Esophagus squamous epithelium (tissue), 5 donors: ENCODE data around the gene EPGN. TPM values are rescaled to one million over a fixed set of nuclear protein-coding genes. Genes with fewer than 3 reads are reported as not detected.

Source experiments
- DNase-seq: peaks from one replicate; lab custom pipeline; 2025; lab: John Stamatoyannopoulos, UW
- H3K27ac ChIP-seq, 4 donors: fragments of 200-600 bp; sonication (generic); one replicate each; pipeline ENCODE4 v1.5.1; 2016 to 2019; ENCODE audit warnings: mild to moderate bottlenecking in 1 of 4
- H3K27me3 ChIP-seq, 4 donors: fragments of 200-600 bp; sonication (generic); 1 replicate in 3 of 4; 2 replicates in 1 of 4; pipeline versions ENCODE4 v1.5.1 to v1.6.0; 2017 to 2021; ENCODE audit warnings: antibody characterized with exemption in 1 of 4
- H3K36me3 ChIP-seq, 3 donors: fragments of 200-600 bp; sonication (generic); one replicate each; pipeline ENCODE4 v1.5.1; 2016 to 2019
- H3K4me1 ChIP-seq, 3 donors: fragments of 200-600 bp; sonication (generic); one replicate each; pipeline ENCODE4 v1.5.1; 2017 to 2019
- H3K4me3 ChIP-seq, 4 donors: fragments of 200-600 bp; sonication (generic); 1 replicate in 3 of 4; 2 replicates in 1 of 4; pipeline ENCODE4 v1.5.1; 2016 to 2019; ENCODE audit warnings: mild to moderate bottlenecking in 2 of 4, moderate library complexity in 1 of 4
- H3K9me3 ChIP-seq, 3 donors: fragments of 200-600 bp; sonication (generic); one replicate each; pipeline ENCODE4 v1.5.1; 2016 to 2019
- CTCF ChIP-seq, 6 experiments: fragments of 450-650 bp in 4 of 6; fragments of 200-600 bp in 2 of 6; sonication (generic) in 2 of 6; IDR thresholded peaks; one replicate each; pipeline ENCODE4 v1.5.1; 2016 to 2019; ENCODE audit warnings: antibody characterized with exemption in 6 of 6, mild to moderate bottlenecking in 4 of 6, moderate library complexity in 4 of 6
- POLR2A ChIP-seq, 4 donors: fragments of 450-650 bp; IDR thresholded peaks; one replicate each; pipeline ENCODE4 v1.6.1; 2017; ENCODE audit warnings: antibody characterized with exemption in 4 of 4, mild to moderate bottlenecking in 4 of 4, moderate library complexity in 3 of 4
- WGBS, 2 donors: methylation state at CpG; one replicate each; pipeline ENCODE4 v1.1.5; 2018; 5-methylcytosine and 5-hydroxymethylcytosine counted together
- intact Hi-C: fragments of 100-400 bp; cut with DNase I; formaldehyde crosslinking; loops from one replicate; pipeline ENCODE4 v1.15.0; 2022
- total RNA-seq, 4 donors: library from RNA; depleted of rRNA; stranded (reverse); fragments of >200 nt; gene quantifications; one replicate each; pipeline ENCODE4 v1.1.0, GENCODE V29; 2016
- donor health status: DM: yes; HTN: yes; CAD: no.

Gene EPGN
- total RNA-seq, 4 donors from 2014 or later, result 48.8 to 118 (median 62.7) TPM

DNA sequence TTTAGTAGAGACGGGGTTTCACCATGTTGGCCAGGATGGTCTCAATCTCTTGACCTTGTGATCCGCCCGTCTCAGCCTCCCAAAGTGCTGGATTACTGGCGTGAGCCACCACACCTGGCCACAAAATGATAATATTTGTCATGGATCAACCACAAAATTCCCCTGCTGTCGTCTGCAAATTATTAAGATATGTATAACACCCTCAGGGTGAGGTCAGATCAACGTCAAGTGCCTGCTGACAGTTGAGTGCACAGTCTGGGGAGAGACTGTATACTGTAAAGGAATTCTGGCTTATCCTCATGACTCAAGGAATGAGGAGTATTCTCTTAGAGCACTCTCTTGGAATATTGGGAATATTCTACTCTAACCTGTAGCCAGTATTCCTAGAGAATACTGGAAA is 11.2 kb downstream of the EPGN start:
- intact Hi-C loops, result no loop called here
- no peak for DNase-seq

GRCh38 chr4:74320559-74321118 is 12.4 kb downstream of the EPGN start:
- intact Hi-C loops, result no loop called here
- Histone ChIP-seq H3K4me1 (peaks cover 0 to 11% (median 0%) of the 10 kb centered on the region in 3 donors), H3K9me3 (no peaks in the 10 kb centered on the region), H3K4me3 (no peak overlapping the region), H3K27me3 (no peaks in the 10 kb centered on the region), H3K27ac (peak overlapping the region in 3 of 4 donors; percentile 49 to 57 (median 52)), H3K36me3 (no peaks in the 10 kb centered on the region)
- TF ChIP-seq POLR2A (IDR thresholded peaks at IDR 0.05) (no peak), CTCF (IDR thresholded peaks at IDR 0.05) (peak in 5 of 6 experiments; percentile 31 to 77 (median 60))
- DNase-seq, result no peak
- 37 to 46% methylated on average over 4 of the region's 4 CpGs for WGBS, 2 donors

More for the DNA sequence above, 11.2 kb downstream of the EPGN start:
- no peak for TF ChIP-seq POLR2A (IDR thresholded peaks at IDR 0.05)
- TF ChIP-seq CTCF (IDR thresholded peaks at IDR 0.05), result no peak
- 59 to 66% methylated on average over 3 to 6 of the region's 6 CpGs for WGBS, 2 donors
- peaks cover 0 to 3% (median 0%) of the 10 kb centered on the region in 3 donors for H3K36me3 ChIP-seq
- no peak overlapping the region for H3K4me3 ChIP-seq
- H3K27me3 ChIP-seq, result no peaks in the 10 kb centered on the region
- H3K4me1 ChIP-seq, result peaks cover 0 to 11% (median 0%) of the 10 kb centered on the region in 3 donors
- peak overlapping the region in 1 of 4 donors; percentile 57 for H3K27ac ChIP-seq
- no peaks in the 10 kb centered on the region for H3K9me3 ChIP-seq

DNA sequence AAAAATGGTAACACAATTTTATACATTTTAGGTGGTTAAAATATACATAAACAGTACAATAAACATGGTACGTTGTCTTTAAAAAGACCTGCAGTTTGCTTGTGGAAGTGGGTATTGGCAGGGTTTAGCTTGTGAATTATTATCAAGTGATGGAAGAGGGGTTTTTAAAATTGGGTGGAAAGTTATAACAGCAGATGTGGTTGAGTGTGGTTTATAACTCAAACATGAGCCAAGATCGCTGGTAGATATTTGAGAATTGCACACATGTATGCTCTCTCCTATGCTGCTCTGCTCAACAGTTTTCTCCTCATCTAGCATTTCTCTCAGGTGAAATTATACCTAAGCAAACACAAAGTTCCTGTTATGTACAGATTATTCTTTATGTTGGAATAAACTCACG is 14.0 kb downstream of the EPGN start:
- no peaks in the 10 kb centered on the region for H3K27me3 ChIP-seq
- H3K27ac ChIP-seq, result no peak overlapping the region
- H3K9me3 ChIP-seq, result no peaks in the 10 kb centered on the region
- intact Hi-C loops, result no loop called here
- TF ChIP-seq CTCF (IDR thresholded peaks at IDR 0.05) (no peak), POLR2A (IDR thresholded peaks at IDR 0.05) (no peak)
- WGBS, 2 donors, result 69 to 82% methylated on average over 3 of the region's 3 CpGs
- H3K4me3 ChIP-seq, result no peak overlapping the region
- H3K36me3 ChIP-seq, result no peaks in the 10 kb centered on the region
- no peak for DNase-seq
- H3K4me1 ChIP-seq, result peaks cover 0 to 13% (median 0%) of the 10 kb centered on the region in 3 donors

- no peak for TF ChIP-seq POLR2A (IDR thresholded peaks at IDR 0.05)
- H3K36me3 ChIP-seq, result no peaks in the 10 kb centered on the region
- no peak for DNase-seq
- no peak overlapping the region for H3K27ac ChIP-seq
- peaks cover 0 to 21% (median 5%) of the 10 kb centered on the region in 3 donors for H3K4me1 ChIP-seq
- no peaks in the 10 kb centered on the region for H3K9me3 ChIP-seq
- no peaks in the 10 kb centered on the region for H3K27me3 ChIP-seq
- intact Hi-C loops, result no loop called here
- 76 to 84% methylated on average over 3 to 4 of the region's 4 CpGs for WGBS, 2 donors
- H3K4me3 ChIP-seq, result no peak overlapping the region
Observed at GRCh38 chr4:74323663-74324062, 15.4 kb downstream of the EPGN start.

GRCh38 chr4:74324262-74324661 is 16.0 kb downstream of the EPGN start:
- Histone ChIP-seq H3K4me3 (no peak overlapping the region), H3K4me1 (peaks cover 0 to 21% (median 5%) of the 10 kb centered on the region in 3 donors), H3K36me3 (no peaks in the 10 kb centered on the region), H3K27me3 (no peaks in the 10 kb centered on the region), H3K9me3 (no peaks in the 10 kb centered on the region), H3K27ac (no peak overlapping the region)
- intact Hi-C loops, result no loop called here
- TF ChIP-seq POLR2A (IDR thresholded peaks at IDR 0.05) (no peak), CTCF (IDR thresholded peaks at IDR 0.05) (no peak)
- DNase-seq, result no peak
- 64 to 73% methylated on average over 3 of the region's 3 CpGs for WGBS, 2 donors
